ENCODE measurements around the gene CHTOP. TPM values are rescaled to one million over a fixed set of nuclear protein-coding genes. Genes with fewer than 3 reads are reported as not detected.

CHTOP gene
- 44.3 and 53.1 TPM in 2 replicates for total RNA-seq

GRCh38 chr1:153633754-153634665 is at the start of gene CHTOP:
TSS of gene CHTOP (plus strand) at chr1:153634066. CDS start at chr1:153636589, 2,523 bp downstream.

GRCh38 chr1:153612755-153613331 is 21.0 kb upstream of the CHTOP start, which contains the start of gene S100A16:
TSS of gene S100A16 (minus strand) at chr1:153613137. CDS start at chr1:153608151, 4,986 bp downstream.

GRCh38 chr1:153616144-153616916 is 17.5 kb upstream of the CHTOP start, which contains the start of gene S100A14:
TSS of gene S100A14 (minus strand) at chr1:153616325. CDS start at chr1:153615858, 467 bp downstream.

GRCh38 chr1:153626904-153627714 is 6.8 kb upstream of the CHTOP start, which contains the start of gene S100A13:
TSS of gene S100A13 (minus strand) at chr1:153627505. CDS start at chr1:153626472, 1,033 bp downstream.

GRCh38 chr1:153627715-153628626 is 5.9 kb upstream of the CHTOP start, which contains the start of gene S100A1:
TSS of gene S100A1 (plus strand) at chr1:153628434. CDS start at chr1:153630522, 2,088 bp downstream.

GRCh38 chr1:153658400-153659174 is 24.7 kb downstream of the CHTOP start, which contains the start of gene SNAPIN:
TSS of gene SNAPIN (plus strand) at chr1:153658703. CDS start at chr1:153658744, 41 bp downstream.

GRCh38 chr1:153670859-153671627 is 37.2 kb downstream of the CHTOP start, which contains the start of gene ILF2:
TSS of gene ILF2 (minus strand) at chr1:153670993. CDS start at chr1:153670922, 71 bp downstream.

GRCh38 chr1:153678519-153679336 is 44.9 kb downstream of the CHTOP start, which contains the start of gene NPR1:
TSS of gene NPR1 (plus strand) at chr1:153678688. CDS start at chr1:153679109, 421 bp downstream.

Small RNAs within 50 kb of the gene (small RNA-seq; reads per million reads assigned to genes)
- gene MIR8083: not detected

Other genes starting within 250 kb of the CHTOP start
- not detected in 2 replicates for gene S100A8, start 243.0 kb upstream of the CHTOP start, total RNA-seq
- not detected in 2 replicates for gene S100A7A, start 217.5 kb upstream of the CHTOP start, total RNA-seq
- not detected in 2 replicates for gene S100A7, start 173.4 kb upstream of the CHTOP start, total RNA-seq
- 1,038 and 1,069 TPM in 2 replicates for gene S100A6, start 98.1 kb upstream of the CHTOP start, total RNA-seq
- gene S100A5, start 93.1 kb upstream of the CHTOP start, total RNA-seq: not detected in 2 replicates
- gene S100A4, start 88.3 kb upstream of the CHTOP start, total RNA-seq: 874 and 1,480 TPM in 2 replicates
- 6.3 and 6.6 TPM in 2 replicates for gene S100A3, start 84.8 kb upstream of the CHTOP start, total RNA-seq
- gene S100A2, start 68.2 kb upstream of the CHTOP start, total RNA-seq: 3.4 and 6.8 TPM in 2 replicates
- gene S100A16, start 20.9 kb upstream of the CHTOP start, total RNA-seq: 157 and 225 TPM in 2 replicates
- 0.36 and 0.65 TPM in 2 replicates for gene S100A14, start 17.7 kb upstream of the CHTOP start, total RNA-seq
- 71.1 and 103 TPM in 2 replicates for gene S100A13, start 6.6 kb upstream of the CHTOP start, total RNA-seq
- not detected in 2 replicates for gene S100A1, start 5.6 kb upstream of the CHTOP start, total RNA-seq
- 45.8 and 56.8 TPM in 2 replicates for gene SNAPIN, start 24.6 kb downstream of the CHTOP start, total RNA-seq
- 116 and 124 TPM in 2 replicates for gene ILF2, start 36.9 kb downstream of the CHTOP start, total RNA-seq
- under 0.01 TPM in 1 of 2 replicates, not detected in the other for gene NPR1, start 44.6 kb downstream of the CHTOP start, total RNA-seq
- 44.7 and 53.4 TPM in 2 replicates for gene INTS3, start 94.0 kb downstream of the CHTOP start, total RNA-seq
- 9.5 and 14.3 TPM in 2 replicates for gene SLC27A3, start 141.3 kb downstream of the CHTOP start, total RNA-seq